Vagina (tissue), 2 donors: ENCODE measurements around the gene DENND2D.

Experiments used
- POLR2A ChIP-seq, 2 donors: fragments of 450-650 bp; IDR thresholded peaks; one replicate each; pipeline ENCODE4 v1.6.1; 2017; ENCODE audit warnings: antibody characterized with exemption in 2 of 2, mild to moderate bottlenecking in 2 of 2, moderate library complexity in 2 of 2
- POLR2AphosphoS5 ChIP-seq, 2 donors: sonication (generic); formaldehyde crosslinking; IDR thresholded peaks; one replicate each; pipeline ENCODE4 v1.9.0; 2017; ENCODE audit warnings: antibody characterized with exemption in 2 of 2, mild to moderate bottlenecking in 2 of 2, low read depth in 1 of 2; ENCODE audit not compliant: insufficient read depth in 1 of 2
- TF ChIP-seq, protein P1 (sequence below), 3 experiments: fragments of 450-650 bp in 2 of 3; fragments of 200-600 bp in 1 of 3; sonication (generic) in 1 of 3; IDR thresholded peaks; one replicate each; pipeline ENCODE4 v1.5.1; 2017 to 2019; ENCODE audit warnings: antibody characterized with exemption in 3 of 3, mild to moderate bottlenecking in 2 of 3, moderate library complexity in 2 of 3

- TF ChIP-seq, protein P1, sequence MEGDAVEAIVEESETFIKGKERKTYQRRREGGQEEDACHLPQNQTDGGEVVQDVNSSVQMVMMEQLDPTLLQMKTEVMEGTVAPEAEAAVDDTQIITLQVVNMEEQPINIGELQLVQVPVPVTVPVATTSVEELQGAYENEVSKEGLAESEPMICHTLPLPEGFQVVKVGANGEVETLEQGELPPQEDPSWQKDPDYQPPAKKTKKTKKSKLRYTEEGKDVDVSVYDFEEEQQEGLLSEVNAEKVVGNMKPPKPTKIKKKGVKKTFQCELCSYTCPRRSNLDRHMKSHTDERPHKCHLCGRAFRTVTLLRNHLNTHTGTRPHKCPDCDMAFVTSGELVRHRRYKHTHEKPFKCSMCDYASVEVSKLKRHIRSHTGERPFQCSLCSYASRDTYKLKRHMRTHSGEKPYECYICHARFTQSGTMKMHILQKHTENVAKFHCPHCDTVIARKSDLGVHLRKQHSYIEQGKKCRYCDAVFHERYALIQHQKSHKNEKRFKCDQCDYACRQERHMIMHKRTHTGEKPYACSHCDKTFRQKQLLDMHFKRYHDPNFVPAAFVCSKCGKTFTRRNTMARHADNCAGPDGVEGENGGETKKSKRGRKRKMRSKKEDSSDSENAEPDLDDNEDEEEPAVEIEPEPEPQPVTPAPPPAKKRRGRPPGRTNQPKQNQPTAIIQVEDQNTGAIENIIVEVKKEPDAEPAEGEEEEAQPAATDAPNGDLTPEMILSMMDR (IDR thresholded peaks at IDR 0.05) = no peak
- no peak for TF ChIP-seq POLR2A (IDR thresholded peaks at IDR 0.05)
- no peak for TF ChIP-seq POLR2AphosphoS5 (IDR thresholded peaks at IDR 0.05; ENCODE audit: insufficient read depth in 1 of 2, low read depth in 1 of 2)
Observed at GRCh38 chr1:111228748-111229126, 28.3 kb upstream of the DENND2D start.
